GM21526 (cell line): ENCODE data around the gene SETD3.

Experiments used
- ATAC-seq: cut with Tn5 transposase; IDR thresholded peaks from one replicate; pipeline ENCODE4 v1.9.1; 2021; ENCODE audit warnings: moderate library complexity; ENCODE audit not compliant: unreplicated experiment, low FRiP score

SETD3 gene

GRCh38 chr14:99479906-99480869 lies at the start of gene SETD3:
Gene SETD3 (minus strand): TSS chr14:99480859. CDS start chr14:99465805, 15,054 bp downstream.
- ATAC-seq: peak; percentile 7

GRCh38 chr14:99529899-99530298 lies 49.2 kb upstream of the SETD3 start:
- ATAC-seq: no peak

DNA sequence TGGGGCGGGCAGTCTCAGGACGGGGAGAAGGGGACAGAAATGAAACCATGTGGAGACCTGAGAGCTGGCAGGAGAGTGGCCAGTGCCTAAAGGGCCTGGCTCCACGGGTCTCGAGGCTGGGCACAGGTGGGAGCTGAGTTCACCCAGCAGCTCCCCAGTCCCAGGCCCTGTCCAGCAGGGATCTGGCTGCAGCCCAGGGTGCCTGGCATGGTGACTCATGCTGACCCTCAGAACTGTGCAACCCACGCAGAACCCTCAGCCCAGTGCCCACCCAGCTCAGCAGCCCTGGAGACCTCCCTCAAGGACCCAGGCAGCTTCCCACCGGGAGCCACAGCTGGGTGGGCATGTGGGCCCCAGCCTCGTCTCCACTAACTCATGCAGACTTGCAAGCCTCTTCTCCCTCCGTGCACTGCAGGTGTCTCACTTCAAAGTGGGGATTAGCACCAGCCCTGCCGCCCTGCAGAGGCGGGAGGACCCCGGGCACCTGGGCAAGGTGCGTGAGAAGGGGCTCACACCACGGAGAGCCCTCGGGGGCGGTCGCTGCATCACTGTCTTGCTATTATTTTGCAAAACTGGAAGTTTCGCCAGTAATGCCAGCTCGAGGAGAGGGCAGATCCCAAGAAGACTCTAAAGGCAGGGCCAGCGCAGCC lies 46.9 kb upstream of the SETD3 start:
- ATAC-seq: no peak

DNA sequence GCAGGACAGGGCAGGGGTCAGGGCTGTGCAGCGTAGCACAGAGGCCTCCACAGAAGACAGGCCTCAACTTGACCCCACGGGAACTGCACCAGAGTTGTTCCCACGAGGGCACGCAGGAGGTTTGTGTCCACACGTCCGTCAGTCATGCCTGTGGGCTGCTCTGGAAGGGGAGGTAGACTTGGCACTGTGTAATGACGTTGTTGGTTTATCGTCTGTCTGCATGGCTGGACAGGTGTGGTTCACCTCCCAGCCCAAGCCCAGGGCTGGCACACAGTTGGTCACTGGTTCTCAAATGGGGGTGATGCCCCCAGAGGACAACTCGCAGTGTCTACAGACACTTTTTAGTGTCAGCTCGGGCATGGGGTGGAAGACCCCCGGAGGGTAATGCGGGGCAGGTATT lies 46.4 kb upstream of the SETD3 start:
- ATAC-seq: no peak

DNA sequence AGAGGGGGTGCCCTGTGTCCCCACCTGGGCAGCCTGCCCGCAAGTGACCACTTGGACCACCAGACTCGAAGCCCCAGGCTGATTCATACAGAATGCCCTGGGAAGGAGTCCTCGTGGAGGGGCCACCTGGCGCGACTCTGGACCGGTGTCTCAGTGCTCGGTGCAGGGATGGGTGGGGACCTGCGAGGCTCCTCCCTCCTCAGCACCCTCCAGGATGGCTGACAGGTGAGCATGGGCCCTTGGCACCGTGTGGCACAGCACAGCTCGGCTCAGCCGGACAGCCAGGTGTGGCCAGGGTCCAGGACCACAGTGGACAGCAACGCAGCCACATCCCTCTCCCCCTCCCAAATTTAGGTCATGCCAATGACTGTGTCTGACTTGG lies 45.0 kb upstream of the SETD3 start:
- no peak for ATAC-seq

DNA sequence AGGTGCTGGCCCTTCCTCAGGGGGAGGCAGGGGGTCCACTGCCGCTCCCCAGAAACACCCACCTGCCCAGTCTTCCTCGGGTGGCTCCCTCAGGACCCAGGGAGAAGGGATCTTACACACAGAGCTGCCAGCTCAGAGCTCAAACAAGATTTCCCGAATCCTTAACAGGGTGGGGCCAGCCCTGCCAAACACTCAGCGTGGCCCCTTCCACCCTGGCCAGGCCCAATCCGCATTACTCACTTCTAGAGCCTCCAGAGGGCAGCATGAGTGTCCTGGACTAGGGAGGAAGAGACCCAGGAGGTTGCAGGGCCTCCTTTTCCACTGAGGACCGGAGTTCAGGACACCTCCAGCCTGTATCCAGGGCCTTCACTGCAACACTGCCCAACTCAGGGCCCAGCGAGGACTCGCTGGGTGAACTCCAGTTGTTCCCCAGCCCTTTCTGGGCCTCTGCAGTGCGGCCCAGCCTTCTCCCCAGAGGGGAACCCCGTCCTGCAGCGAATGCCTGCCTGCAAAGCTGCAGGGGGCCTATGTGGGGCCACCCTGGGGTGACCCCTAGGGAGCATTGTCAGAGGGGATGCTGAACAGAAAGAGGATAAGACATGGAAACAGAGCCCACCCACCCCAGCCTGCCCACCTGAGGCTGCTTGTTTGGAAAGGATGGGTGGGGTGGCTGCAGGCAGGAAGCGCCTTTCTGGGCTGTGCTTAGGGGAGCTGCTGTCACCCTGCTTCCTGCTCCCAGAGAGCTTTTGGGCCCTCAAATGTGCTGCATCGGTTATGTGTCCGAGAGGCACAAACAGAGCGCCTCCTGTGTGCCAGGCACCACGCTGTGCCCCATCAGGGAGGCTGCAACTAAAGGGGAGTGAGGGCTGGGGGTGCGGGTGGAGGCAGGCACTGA lies 44.4 kb upstream of the SETD3 start:
- no peak for ATAC-seq

DNA sequence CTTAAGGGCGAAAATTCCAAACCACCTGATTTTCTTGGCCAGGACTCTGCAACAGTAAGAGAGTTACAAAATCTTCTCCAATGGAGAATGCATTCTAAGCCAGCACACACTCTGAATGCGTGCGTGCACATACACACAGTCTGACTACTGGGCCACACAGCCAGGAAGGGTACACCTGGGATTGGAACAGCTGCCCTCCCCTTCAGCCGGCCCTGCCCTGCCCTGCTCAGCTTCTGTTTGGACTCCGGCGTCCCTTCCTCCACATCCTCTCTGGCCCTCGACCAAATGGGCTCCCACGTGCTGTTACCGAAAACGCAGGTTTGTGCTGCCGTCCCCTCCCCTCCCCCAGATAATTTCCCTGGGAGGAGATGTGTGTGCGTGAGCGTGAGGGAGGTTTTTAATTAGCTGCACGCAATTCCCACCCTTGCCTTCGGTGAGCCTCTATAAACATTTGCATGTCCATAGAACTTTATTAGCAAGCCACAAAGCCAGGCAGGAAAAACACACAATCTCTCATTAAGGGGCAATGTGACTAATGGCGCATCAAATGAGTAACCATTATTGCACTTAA lies 43.5 kb upstream of the SETD3 start:
- no peak for ATAC-seq

GRCh38 chr14:99523704-99524055 lies 43.0 kb upstream of the SETD3 start:
- no peak for ATAC-seq

GRCh38 chr14:99522934-99523703 lies 42.5 kb upstream of the SETD3 start:
- ATAC-seq: no peak

DNA sequence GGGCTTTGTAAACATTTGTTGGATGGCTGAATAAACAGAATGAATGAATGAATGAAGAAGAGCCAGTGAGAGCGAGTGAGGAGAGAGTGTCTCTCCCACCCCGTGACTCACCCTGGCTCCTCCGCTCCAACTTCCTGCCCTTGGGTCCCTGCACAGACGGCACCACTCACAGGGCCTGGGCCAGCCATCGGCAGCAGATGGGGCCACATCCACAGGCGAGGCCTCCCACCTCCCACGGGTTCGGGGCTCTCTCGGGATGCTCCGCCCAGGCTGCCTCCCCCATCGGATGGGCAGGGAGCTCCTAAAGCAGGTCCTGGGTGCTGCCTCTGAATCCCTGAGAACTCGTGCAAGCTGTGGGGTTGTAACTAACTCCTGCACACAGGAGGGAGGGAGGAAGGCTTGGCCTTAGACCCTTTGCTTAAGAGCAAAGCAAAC lies 41.8 kb upstream of the SETD3 start:
- ATAC-seq: no peak

DNA sequence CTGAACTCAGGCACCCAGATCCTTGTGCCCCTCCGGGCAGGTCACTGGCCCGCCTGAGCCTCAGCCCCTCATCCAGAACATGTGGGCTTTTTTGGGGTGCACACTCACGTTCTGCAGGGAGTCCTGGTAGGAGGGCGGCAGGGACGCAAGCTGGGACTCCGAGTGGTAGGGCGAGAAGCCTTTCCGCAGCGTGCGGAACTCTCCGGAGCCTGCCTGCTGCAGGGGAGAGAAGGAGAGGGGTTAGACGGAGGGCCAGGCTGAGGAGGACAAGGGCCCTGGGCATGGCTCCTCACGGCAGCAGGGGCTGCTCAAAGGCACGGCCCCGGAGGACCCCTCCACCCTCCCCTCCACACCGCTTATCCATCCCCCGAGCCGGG lies 41.4 kb upstream of the SETD3 start:
- ATAC-seq: no peak

- ATAC-seq: no peak
These were observed 40.7 kb upstream of the SETD3 start for GRCh38 chr14:99521176-99522024.

GRCh38 chr14:99520571-99521081 lies 40.0 kb upstream of the SETD3 start:
- no peak for ATAC-seq

GRCh38 chr14:99519931-99520421 lies 39.3 kb upstream of the SETD3 start:
- ATAC-seq: no peak

GRCh38 chr14:99519347-99519881 lies 38.8 kb upstream of the SETD3 start:
- no peak for ATAC-seq

GRCh38 chr14:99518441-99519346 lies 38.0 kb upstream of the SETD3 start:
- ATAC-seq: peak; percentile 74

GRCh38 chr14:99517643-99518381 lies 37.2 kb upstream of the SETD3 start:
- no peak for ATAC-seq
